ENCODE results near the gene STK32B.

GRCh38 chr4:5469151-5469775 lies 418.0 kb downstream of the STK32B start:
- TF ChIP-seq CTCF (conservative IDR thresholded peaks at IDR 0.05; ENCODE audit: low read depth, low read length), result no peak
- no peak for TF ChIP-seq EZH2phosphoT487 (IDR thresholded peaks at IDR 0.05; ENCODE audit: borderline replicate concordance, low read length)
